Activated CD4-positive, alpha-beta T cell treated with anti-CD3 and anti-CD28 coated beads, Interleukin-2, amount 50 U/mL, for 48 hours (primary cell): ENCODE measurements around the gene ADAM21.
"Not testable (repeated sequence)": the region's sequence is repeated elsewhere in the genome, so short reads cannot be mapped to it uniquely, and the experiment has no call there.

Experiments used
- DNase-seq, 2 experiments: peaks; one replicate each; pipeline ENCODE4 v3.0.0-alpha.2; 2020

The ADAM21 gene

GRCh38 chr14:70451874-70452273, at the start of gene ADAM21:
ADAM21 (plus strand) TSS chr14:70452174; CDS start chr14:70457500, 5,326 bp downstream.
- no peak for DNase-seq

- DNase-seq, result not testable (repeated sequence)
These were observed 48.6 kb upstream of the ADAM21 start for GRCh38 chr14:70403335-70403734.

- DNase-seq, result not testable (repeated sequence)
These were observed 45.8 kb upstream of the ADAM21 start for GRCh38 chr14:70406216-70406615.

- no peak for DNase-seq
These were observed 44.4 kb upstream of the ADAM21 start for GRCh38 chr14:70407621-70408020.

GRCh38 chr14:70415788-70416187, 36.2 kb upstream of the ADAM21 start:
- DNase-seq, result no peak

GRCh38 chr14:70416338-70416724, 35.6 kb upstream of the ADAM21 start:
- DNase-seq, result no peak

GRCh38 chr14:70416725-70417349, 35.1 kb upstream of the ADAM21 start, which contains the start of gene SYNJ2BP:
SYNJ2BP (minus strand) TSS chr14:70417090; CDS start chr14:70416963, 127 bp downstream.
- peak; percentile 53 to 61 for DNase-seq

GRCh38 chr14:70419270-70419931, 32.6 kb upstream of the ADAM21 start:
- not testable (repeated sequence) for DNase-seq

GRCh38 chr14:70422538-70422937, 29.4 kb upstream of the ADAM21 start:
- DNase-seq, result no peak

GRCh38 chr14:70425354-70425753, 26.6 kb upstream of the ADAM21 start:
- no peak for DNase-seq

- not testable (repeated sequence) for DNase-seq
These were observed 25.4 kb upstream of the ADAM21 start for GRCh38 chr14:70426555-70426954.

GRCh38 chr14:70436867-70437266, 15.1 kb upstream of the ADAM21 start:
- no peak for DNase-seq

- DNase-seq, result no peak
These were observed 10.3 kb upstream of the ADAM21 start for GRCh38 chr14:70441641-70442040.

GRCh38 chr14:70442750-70443149, 9.2 kb upstream of the ADAM21 start:
- DNase-seq, result no peak

GRCh38 chr14:70448633-70449340, 3.2 kb upstream of the ADAM21 start:
- DNase-seq, result no peak

- no peak for DNase-seq
These were observed 2.8 kb downstream of the ADAM21 start for GRCh38 chr14:70454731-70455130.

- no peak for DNase-seq
These were observed 16.8 kb downstream of the ADAM21 start for GRCh38 chr14:70468731-70469130.

- DNase-seq, result not testable (repeated sequence)
These were observed 19.0 kb downstream of the ADAM21 start for GRCh38 chr14:70470863-70471563.

GRCh38 chr14:70472253-70473159, 20.5 kb downstream of the ADAM21 start:
- DNase-seq, result no peak

- DNase-seq, result no peak
These were observed 21.9 kb downstream of the ADAM21 start for GRCh38 chr14:70473825-70474224.

- DNase-seq, result not testable (repeated sequence)
These were observed 23.5 kb downstream of the ADAM21 start for GRCh38 chr14:70475459-70475858.
